HG02973 (cell line): ENCODE results near the gene DYNLT2.
"Not testable (repeated sequence)": the region's sequence is repeated elsewhere in the genome, so short reads cannot be mapped to it uniquely, and the experiment has no call there.

ENCODE experiments used
- ATAC-seq: cut with Tn5 transposase; IDR thresholded peaks from one replicate; pipeline ENCODE4 v1.9.1; 2021; ENCODE audit warnings: moderate library complexity; ENCODE audit not compliant: unreplicated experiment

The DYNLT2 gene

GRCh38 chr6:169701954-169702839 lies 49.2 kb downstream of the DYNLT2 start, which contains the start of the genes C6orf120 and WDR27:
Gene C6orf120 (plus strand): TSS chr6:169702126. CDS start chr6:169702460, 334 bp downstream.
Gene WDR27 (minus strand): TSS chr6:169702029. CDS start chr6:169689005, 13,024 bp downstream.
- ATAC-seq = peak; percentile 95

- ATAC-seq = peak; percentile 2
These were observed 49.9 kb downstream of the DYNLT2 start for GRCh38 chr6:169701311-169701953.

GRCh38 chr6:169700296-169700695 lies 51.1 kb downstream of the DYNLT2 start:
- ATAC-seq = no peak

GRCh38 chr6:169697115-169697514 lies 54.3 kb downstream of the DYNLT2 start:
- ATAC-seq = not testable (repeated sequence)

- no peak for ATAC-seq
These were observed 56.2 kb downstream of the DYNLT2 start for GRCh38 chr6:169695131-169695530.

- no peak for ATAC-seq
These were observed 58.9 kb downstream of the DYNLT2 start for GRCh38 chr6:169692516-169692915.

- no peak for ATAC-seq
These were observed 60.1 kb downstream of the DYNLT2 start for GRCh38 chr6:169691260-169691659.
